Panc1 (cell line): ENCODE results near the gene ATF6B.

Experiments
- POLR2AphosphoS5 ChIP-seq: IDR thresholded peaks from 2 replicates; pipeline ENCODE4 v1.6.1; 2012; ENCODE audit warnings: mild to moderate bottlenecking, low read depth, low read length, moderate library complexity
- SIN3A ChIP-seq: IDR thresholded peaks from 2 replicates; pipeline ENCODE4 v1.6.1; 2012; ENCODE audit warnings: low read depth, mild to moderate bottlenecking, low read length, moderate library complexity, borderline replicate concordance; ENCODE audit not compliant: insufficient read depth
- TF ChIP-seq, protein P1 (sequence below): fragments of 450-650 bp; IDR thresholded peaks from 2 replicates; pipeline ENCODE4 v1.5.1; 2017; ENCODE audit warnings: mild to moderate bottlenecking
- TF ChIP-seq, protein P2 (sequence below), 2 experiments: IDR thresholded peaks; 2 replicates each; pipeline ENCODE4 v1.6.1; 2011 to 2012; ENCODE audit warnings: low read depth in 2 of 2, control low read depth in 1 of 2, low read length in 1 of 2, mild to moderate bottlenecking in 1 of 2, moderate library complexity in 1 of 2; ENCODE audit not compliant: insufficient read depth in 1 of 2

DNA sequence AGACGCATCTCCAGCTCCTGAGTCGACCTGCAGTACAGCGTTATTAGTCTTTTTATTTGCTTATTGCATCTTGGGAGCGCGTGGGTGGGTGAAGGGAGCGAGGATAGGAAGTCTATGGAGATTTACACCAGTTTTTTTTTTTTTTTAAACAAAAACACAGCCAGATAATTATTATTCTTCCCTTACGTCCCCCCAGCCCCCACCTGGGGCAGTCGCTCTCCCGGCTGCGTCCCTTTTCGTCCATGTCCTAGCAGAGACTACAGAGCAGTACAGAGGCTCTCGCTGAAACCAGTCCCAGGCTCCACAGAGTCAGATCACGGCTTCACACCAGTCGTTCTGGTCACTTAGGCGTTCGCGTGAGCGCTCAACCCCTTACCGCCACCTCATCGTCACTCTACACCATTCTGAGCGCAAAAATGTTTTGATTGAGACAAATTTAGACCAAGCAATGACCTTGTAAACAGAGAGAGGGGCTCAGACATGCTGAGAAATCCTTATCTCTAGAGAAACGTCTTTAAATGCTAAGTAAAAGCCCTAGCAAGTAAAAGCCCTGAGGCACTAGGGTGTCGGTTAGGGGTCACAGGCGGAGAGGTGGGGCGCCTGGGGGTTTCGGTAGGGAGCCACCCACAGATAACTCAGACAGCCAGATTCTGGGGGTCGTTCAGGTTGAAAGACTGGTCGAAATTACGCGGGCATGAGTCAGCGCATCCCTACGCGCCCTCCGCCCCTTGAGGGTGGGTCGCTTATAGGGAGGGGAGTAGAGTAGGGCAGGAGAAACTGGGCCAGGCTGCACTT, 24.9 kb upstream of the ATF6B start:
- TF ChIP-seq, protein P1, sequence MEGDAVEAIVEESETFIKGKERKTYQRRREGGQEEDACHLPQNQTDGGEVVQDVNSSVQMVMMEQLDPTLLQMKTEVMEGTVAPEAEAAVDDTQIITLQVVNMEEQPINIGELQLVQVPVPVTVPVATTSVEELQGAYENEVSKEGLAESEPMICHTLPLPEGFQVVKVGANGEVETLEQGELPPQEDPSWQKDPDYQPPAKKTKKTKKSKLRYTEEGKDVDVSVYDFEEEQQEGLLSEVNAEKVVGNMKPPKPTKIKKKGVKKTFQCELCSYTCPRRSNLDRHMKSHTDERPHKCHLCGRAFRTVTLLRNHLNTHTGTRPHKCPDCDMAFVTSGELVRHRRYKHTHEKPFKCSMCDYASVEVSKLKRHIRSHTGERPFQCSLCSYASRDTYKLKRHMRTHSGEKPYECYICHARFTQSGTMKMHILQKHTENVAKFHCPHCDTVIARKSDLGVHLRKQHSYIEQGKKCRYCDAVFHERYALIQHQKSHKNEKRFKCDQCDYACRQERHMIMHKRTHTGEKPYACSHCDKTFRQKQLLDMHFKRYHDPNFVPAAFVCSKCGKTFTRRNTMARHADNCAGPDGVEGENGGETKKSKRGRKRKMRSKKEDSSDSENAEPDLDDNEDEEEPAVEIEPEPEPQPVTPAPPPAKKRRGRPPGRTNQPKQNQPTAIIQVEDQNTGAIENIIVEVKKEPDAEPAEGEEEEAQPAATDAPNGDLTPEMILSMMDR: no peak
- no peak; the same call in 1 of the 2 replicates for TF ChIP-seq SIN3A
- TF ChIP-seq POLR2AphosphoS5: no peak
- TF ChIP-seq, protein P2, sequence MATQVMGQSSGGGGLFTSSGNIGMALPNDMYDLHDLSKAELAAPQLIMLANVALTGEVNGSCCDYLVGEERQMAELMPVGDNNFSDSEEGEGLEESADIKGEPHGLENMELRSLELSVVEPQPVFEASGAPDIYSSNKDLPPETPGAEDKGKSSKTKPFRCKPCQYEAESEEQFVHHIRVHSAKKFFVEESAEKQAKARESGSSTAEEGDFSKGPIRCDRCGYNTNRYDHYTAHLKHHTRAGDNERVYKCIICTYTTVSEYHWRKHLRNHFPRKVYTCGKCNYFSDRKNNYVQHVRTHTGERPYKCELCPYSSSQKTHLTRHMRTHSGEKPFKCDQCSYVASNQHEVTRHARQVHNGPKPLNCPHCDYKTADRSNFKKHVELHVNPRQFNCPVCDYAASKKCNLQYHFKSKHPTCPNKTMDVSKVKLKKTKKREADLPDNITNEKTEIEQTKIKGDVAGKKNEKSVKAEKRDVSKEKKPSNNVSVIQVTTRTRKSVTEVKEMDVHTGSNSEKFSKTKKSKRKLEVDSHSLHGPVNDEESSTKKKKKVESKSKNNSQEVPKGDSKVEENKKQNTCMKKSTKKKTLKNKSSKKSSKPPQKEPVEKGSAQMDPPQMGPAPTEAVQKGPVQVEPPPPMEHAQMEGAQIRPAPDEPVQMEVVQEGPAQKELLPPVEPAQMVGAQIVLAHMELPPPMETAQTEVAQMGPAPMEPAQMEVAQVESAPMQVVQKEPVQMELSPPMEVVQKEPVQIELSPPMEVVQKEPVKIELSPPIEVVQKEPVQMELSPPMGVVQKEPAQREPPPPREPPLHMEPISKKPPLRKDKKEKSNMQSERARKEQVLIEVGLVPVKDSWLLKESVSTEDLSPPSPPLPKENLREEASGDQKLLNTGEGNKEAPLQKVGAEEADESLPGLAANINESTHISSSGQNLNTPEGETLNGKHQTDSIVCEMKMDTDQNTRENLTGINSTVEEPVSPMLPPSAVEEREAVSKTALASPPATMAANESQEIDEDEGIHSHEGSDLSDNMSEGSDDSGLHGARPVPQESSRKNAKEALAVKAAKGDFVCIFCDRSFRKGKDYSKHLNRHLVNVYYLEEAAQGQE (IDR thresholded peaks at IDR 0.05; ENCODE audit: insufficient read depth in 1 of 2, low read depth in 2 of 2, low read length in 1 of 2): no peak
